NCI-H2196 treated with DMSO at 0.1 percent for 48 hours (cell line): ENCODE measurements around the gene CAPN15.

ENCODE experiments used
- DNase-seq: peaks from one replicate; lab custom pipeline; 2025; ENCODE audit not compliant: unreplicated experiment; lab: John Stamatoyannopoulos, UW

CAPN15 gene

DNA sequence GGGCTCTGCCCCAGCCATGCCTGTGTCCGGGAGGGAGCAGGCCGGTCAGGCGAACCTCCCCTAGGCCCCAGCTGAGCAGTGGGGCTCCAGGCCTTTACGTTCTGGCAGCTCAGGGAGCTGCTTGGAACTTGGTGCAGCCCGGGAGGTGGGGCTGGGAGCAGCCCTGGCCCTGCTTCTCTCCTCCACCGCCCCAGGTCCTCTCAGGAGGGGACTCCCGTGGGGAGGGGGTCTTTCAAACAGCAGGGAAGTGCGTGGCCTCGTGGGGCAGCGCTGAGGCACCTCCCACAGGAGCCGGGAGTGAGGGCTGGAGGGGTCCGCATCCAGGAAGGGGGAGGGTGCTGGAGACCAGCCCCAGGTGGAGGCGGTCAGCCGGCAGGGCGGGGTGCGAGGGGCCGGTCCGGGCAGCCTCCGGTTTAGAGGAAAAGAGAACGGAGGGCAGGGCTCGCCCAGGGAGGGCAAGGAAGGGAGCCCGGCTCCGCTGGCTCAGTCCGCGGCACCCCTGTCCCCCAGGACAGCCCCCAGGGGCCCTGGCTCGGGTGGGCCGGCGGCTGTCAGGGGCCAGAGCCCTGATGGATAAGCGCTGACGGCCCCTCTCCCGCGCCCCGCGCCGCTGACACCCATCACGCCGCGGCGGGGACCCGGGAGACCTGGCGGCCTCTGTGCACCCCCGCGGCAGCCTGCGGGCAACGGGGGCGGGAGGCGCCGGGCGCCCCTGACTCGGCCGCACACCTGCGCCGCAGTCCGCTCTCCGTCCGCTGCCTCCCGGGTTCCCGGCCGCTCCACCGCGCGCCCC, 32.1 kb downstream of the CAPN15 start:
- DNase-seq: no peak

DNA sequence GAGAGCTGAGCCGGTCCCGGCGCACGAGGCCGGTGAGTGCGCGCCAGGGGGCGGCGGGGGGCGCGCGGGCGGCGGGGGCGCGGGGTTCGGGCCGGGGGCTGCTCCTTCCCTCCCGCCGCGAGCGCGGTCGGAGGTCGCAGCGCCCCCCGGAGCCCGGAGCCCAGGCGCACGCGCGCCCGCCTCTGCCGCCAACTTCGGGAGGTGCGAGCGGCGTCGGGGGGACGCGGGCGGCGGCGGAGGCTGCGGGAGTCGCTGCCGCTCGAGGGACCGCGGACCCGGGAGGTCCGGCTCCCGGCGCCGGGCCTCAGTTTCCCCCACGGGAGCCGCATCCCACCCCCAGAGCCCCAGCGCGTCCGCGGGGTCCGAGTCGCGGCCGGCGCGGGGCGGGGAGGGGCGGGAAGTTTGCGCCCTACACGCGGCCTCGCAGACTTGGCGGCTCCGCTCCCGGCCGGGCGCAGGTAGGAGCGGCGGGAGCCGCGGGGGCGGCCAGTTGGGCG, 32.7 kb downstream of the CAPN15 start, which contains the start of gene PRR35:
Gene PRR35, plus strand, starts transcription at position 191 of the 497 bp plus-strand sequence. CDS start 2,901 bp downstream, outside the sequence.
- no peak for DNase-seq

GRCh38 chr16:560701-561412, 33.3 kb downstream of the CAPN15 start:
- no peak for DNase-seq

GRCh38 chr16:561413-561794, 33.9 kb downstream of the CAPN15 start:
- DNase-seq: no peak

- no peak for DNase-seq
Measured at GRCh38 chr16:561957-562938, 34.7 kb downstream of the CAPN15 start.

DNA sequence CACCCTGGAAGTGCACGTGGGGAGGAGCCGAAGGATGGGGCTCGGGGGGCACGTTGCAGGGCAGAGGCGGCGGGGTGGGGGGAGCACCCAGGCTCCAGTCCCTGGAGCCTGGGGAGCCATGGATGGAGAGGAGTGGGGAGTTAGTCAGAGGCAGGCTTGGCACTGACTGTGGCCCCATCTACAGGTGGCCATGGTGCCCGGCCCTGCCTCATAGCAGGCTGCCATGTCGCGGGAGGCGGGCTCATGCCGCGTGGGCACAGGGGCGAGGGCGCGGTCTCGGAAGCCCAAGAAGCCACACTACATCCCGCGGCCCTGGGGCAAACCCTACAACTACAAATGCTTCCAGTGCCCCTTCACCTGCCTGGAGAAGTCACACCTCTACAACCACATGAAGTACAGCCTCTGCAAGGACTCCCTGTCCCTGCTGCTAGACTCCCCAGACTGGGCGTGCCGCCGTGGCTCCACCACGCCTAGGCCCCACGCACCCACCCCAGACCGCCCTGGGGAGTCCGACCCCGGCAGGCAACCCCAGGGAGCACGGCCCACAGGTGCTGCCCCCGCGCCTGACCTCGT, 35.6 kb downstream of the CAPN15 start:
- no peak for DNase-seq

GRCh38 chr16:564690-565418, 37.3 kb downstream of the CAPN15 start:
- no peak for DNase-seq

DNA sequence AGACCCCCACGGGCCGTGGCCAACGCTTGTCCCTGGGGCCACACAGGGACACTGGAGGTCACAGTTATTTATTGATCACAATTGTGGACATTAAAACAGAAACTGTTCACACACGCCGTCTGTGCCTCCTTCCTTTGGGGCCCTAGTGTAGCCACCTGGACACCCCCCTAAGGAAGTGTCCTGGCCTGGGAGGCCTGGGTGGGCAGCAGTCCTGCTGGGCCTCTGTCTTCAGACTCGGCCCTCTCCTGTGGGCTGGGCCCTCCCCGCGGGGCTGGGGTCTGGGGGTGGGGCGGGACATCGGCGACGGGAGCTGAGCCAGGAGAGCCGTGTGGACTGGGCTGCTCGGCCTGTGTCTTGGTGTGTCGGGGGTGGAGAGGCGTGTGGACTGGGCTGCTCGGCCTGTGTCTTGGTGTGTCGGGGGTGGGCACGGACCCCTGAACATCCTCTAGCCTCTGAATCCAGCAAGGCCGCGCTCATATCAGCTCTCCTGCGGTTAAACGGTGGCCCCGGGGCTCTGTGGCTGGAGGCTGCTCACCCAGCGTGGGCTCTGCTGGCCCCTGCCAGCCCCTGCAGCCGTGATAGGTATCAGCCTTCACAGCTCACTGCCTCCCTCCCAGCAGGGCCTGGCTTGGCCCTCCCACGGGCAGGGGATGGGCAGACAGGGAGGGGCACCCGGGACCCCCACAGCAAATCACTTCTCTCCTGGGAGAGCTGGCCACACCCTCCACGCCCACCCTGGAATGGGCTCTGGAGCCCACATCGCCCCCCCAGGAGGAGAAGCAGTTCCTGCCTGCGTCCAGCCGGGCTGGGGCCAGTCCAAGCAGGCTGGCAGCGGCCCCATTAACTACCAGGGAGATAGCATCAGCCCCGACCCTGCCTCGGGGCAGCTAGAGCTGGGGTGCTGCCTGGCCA, 38.2 kb downstream of the CAPN15 start:
- DNase-seq: no peak

DNA sequence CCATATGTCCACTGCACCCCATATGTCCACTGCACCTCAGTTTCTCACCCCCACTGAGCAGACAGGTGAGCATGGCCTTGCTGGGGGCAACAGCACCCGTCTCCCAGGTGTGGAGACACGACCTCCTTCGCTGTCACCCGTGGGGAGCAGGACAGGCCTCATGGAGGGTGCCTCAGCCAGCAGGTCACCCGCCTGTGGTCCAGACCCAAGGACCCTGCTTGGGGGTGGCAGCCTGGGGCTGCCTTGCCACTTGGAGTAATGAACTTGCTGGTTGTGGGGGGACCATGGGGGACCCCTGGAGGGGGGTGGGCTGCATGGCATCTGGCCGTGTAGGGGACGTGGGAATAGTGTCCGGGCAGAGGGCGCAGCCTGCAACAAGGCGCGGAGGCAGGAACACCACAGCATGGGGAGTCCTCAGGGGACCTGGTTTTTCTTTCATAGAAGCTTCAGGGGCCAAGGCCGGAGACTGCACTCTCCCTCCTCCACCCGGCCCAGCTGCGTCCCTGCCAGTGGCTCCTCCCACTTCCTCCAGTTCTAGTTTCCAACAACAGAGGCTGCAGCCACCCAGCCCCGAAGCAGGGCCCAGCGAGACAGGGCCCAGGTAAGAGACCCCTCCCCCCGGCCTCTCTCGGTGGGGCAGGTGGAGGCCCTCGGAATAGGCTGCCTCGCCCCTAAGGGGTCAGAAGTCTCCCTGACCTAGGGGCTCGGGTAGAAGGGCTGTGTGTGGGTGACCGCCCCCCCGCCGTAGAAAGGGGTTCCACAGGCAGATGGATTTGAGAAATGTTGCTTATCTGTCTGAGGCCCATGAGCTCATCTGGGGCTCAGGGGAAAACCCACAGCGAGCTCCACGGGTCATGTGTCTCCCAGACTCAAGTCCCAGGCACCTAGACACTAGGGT, 39.2 kb downstream of the CAPN15 start, which contains the start of gene NHLRC4:
Gene NHLRC4, plus strand, starts transcription at position 531 of the 898 bp plus-strand sequence. CDS start 1,043 bp downstream, outside the sequence.
- DNase-seq: peak; percentile 69

DNA sequence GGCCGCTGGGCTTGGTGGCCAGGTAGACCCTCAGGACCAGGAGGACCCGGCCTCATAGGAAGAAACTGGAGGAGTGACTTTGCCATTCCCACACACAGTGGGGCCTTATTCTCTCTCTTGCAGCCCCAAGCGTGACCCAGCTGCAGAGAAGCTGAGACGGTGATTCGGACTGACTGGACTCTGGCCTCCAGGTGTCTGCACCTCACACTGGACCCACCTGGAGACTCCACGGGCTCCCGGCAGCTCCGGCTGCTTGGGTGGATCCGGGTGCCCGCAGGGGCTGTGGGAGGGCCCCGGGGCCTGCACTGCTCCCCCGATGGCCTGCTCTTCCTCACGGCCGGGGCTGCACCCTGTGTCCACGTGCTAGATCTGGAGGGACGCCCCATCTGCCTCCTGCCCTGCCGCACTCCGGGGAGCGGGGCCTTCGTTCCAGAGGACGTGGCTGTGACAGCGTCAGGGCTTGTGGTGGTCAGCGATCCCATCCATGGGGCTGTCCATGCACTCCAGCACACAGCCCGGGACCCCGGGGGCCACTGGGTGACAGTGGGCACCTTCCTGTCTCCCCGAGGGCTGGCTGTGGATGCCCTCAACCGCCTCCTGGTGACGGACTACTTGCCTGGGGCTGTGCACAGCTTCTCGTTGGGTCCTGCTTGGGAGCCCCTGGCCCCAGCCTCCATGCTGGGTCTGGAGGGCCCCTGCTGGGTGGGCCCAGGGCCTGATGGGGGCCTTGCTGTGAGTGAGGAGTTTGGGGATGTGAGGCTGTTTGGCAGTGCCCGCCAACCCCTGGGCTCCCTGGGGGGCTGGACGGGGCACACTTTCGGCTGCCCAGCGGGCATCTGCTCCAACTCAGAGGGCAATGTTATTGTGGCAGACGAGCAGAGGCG, 40.1 kb downstream of the CAPN15 start:
- no peak for DNase-seq

- DNase-seq: no peak
Measured at GRCh38 chr16:568401-569258, 41.1 kb downstream of the CAPN15 start.

- DNase-seq: peak; percentile 28
Measured at GRCh38 chr16:569445-570254, 42.1 kb downstream of the CAPN15 start, which contains the start of gene PIGQ. Gene PIGQ (plus strand): TSS chr16:569968. CDS start chr16:574075, 4,107 bp downstream.

GRCh38 chr16:572865-573650, 45.5 kb downstream of the CAPN15 start:
- no peak for DNase-seq
